Nephron progenitor cell (in vitro differentiated cells): Measurements from ENCODE around the gene PASD1.
"Not testable (repeated sequence)": the region's sequence is repeated elsewhere in the genome, so short reads cannot be mapped to it uniquely, and the experiment has no call there.

Experiments
- DNase-seq: peaks from one replicate; pipeline ENCODE4 v3.0.0; 2021
- H3K27ac Mint-ChIP-seq: 2 replicates; pipeline ENCODE4 v1.8.0; 2021; ENCODE audit warnings: mild to moderate bottlenecking, moderate library complexity, mixed read lengths
- H3K27me3 Mint-ChIP-seq: 2 replicates; pipeline ENCODE4 v1.8.0; 2021; ENCODE audit warnings: mild to moderate bottlenecking, low read depth, mixed read lengths; ENCODE audit not compliant: poor library complexity
- H3K36me3 Mint-ChIP-seq: 2 replicates; pipeline ENCODE4 v1.8.0; 2021; ENCODE audit warnings: low read depth, mixed read lengths
- H3K4me1 Mint-ChIP-seq: 2 replicates; pipeline ENCODE4 v1.8.0; 2021; ENCODE audit warnings: mixed read lengths
- H3K4me3 Mint-ChIP-seq: 2 replicates; pipeline ENCODE4 v1.8.0; 2021; ENCODE audit warnings: mild to moderate bottlenecking, moderate library complexity, mixed read lengths
- H3K9me3 Mint-ChIP-seq: 2 replicates; pipeline ENCODE4 v1.8.0; 2021; ENCODE audit warnings: mild to moderate bottlenecking, moderate library complexity, mixed read lengths
- CTCF ChIP-seq: fragments of 200-600 bp; sonication (generic); IDR thresholded peaks from 2 replicates; pipeline ENCODE4 v1.5.0; 2021; ENCODE audit warnings: antibody characterized with exemption

The PASD1 gene

GRCh38 chrX:151563003-151563402, 472 bp upstream of the PASD1 start:
- H3K36me3 Mint-ChIP-seq, H3K27me3 Mint-ChIP-seq, H3K27ac Mint-ChIP-seq, H3K4me3 Mint-ChIP-seq, DNase-seq: not testable (repeated sequence)
- H3K4me1 Mint-ChIP-seq, result peaks cover 12% of the 10 kb centered on the region
- H3K9me3 Mint-ChIP-seq, result peaks cover 66% of the 10 kb centered on the region

- DNase-seq, result no peak
- Mint-ChIP-seq H3K27me3 (no peaks in the 10 kb centered on the region), H3K27ac (no peak overlapping the region), H3K36me3 (peaks cover 5% of the 10 kb centered on the region), H3K9me3 (peaks cover 70% of the 10 kb centered on the region), H3K4me3 (no peak overlapping the region), H3K4me1 (peaks cover 12% of the 10 kb centered on the region)
- TF ChIP-seq CTCF, result no peak
Measured at GRCh38 chrX:151564035-151564434, 560 bp downstream of the PASD1 start.

GRCh38 chrX:151566872-151567271, 3.4 kb downstream of the PASD1 start:
- not testable (repeated sequence) for H3K4me3 Mint-ChIP-seq, H3K36me3 Mint-ChIP-seq, H3K27me3 Mint-ChIP-seq, H3K27ac Mint-ChIP-seq, DNase-seq
- Mint-ChIP-seq H3K4me1 (peaks cover 12% of the 10 kb centered on the region), H3K9me3 (peaks cover 58% of the 10 kb centered on the region)

GRCh38 chrX:151570561-151570960, 7.1 kb downstream of the PASD1 start:
- H3K4me1 Mint-ChIP-seq, result peaks cover 7% of the 10 kb centered on the region
- no peak for DNase-seq

GRCh38 chrX:151593384-151593783, 29.9 kb downstream of the PASD1 start:
- H3K9me3 Mint-ChIP-seq, result peaks cover 25% of the 10 kb centered on the region
- H3K4me1 Mint-ChIP-seq, H3K27me3 Mint-ChIP-seq, H3K36me3 Mint-ChIP-seq, H3K27ac Mint-ChIP-seq, H3K4me3 Mint-ChIP-seq, DNase-seq: not testable (repeated sequence)

More at GRCh38 chrX:151570561-151570960, 7.1 kb downstream of the PASD1 start:
- H3K27me3 Mint-ChIP-seq, result no peaks in the 10 kb centered on the region
- TF ChIP-seq CTCF, result no peak
- no peak overlapping the region for H3K27ac Mint-ChIP-seq
- H3K9me3 Mint-ChIP-seq, result peaks cover 33% of the 10 kb centered on the region
- no peak overlapping the region for H3K4me3 Mint-ChIP-seq
- H3K36me3 Mint-ChIP-seq, result no peaks in the 10 kb centered on the region

- Mint-ChIP-seq H3K9me3 (peaks cover 27% of the 10 kb centered on the region), H3K36me3 (no peaks in the 10 kb centered on the region), H3K4me3 (no peak overlapping the region), H3K27ac (no peak overlapping the region), H3K4me1 (no peaks in the 10 kb centered on the region), H3K27me3 (no peaks in the 10 kb centered on the region)
- no peak for DNase-seq
- TF ChIP-seq CTCF, result no peak
Measured at GRCh38 chrX:151596282-151596681, 32.8 kb downstream of the PASD1 start.

- Mint-ChIP-seq H3K36me3 (no peaks in the 10 kb centered on the region), H3K4me1 (no peaks in the 10 kb centered on the region), H3K9me3 (peaks cover 31% of the 10 kb centered on the region), H3K4me3 (no peak overlapping the region), H3K27ac (no peak overlapping the region), H3K27me3 (peaks cover 3% of the 10 kb centered on the region)
- DNase-seq, result no peak
- no peak for TF ChIP-seq CTCF
Measured at GRCh38 chrX:151604931-151605330, 41.5 kb downstream of the PASD1 start.
